ENCODE data around the gene IQCK.

- TF ChIP-seq SP1 (IDR thresholded peaks at IDR 0.05) = no peak
- TF ChIP-seq FOXA1 (IDR thresholded peaks at IDR 0.05) = no peak
- no peak for TF ChIP-seq ELF4 (IDR thresholded peaks at IDR 0.05)
- TF ChIP-seq FOXK2 (IDR thresholded peaks at IDR 0.05) = no peak
- TF ChIP-seq TARDBP (IDR thresholded peaks at IDR 0.05) = no peak
- no peak for TF ChIP-seq FOXM1 (IDR thresholded peaks at IDR 0.05; ENCODE audit: borderline replicate concordance)
- TF ChIP-seq BHLHE40 (IDR thresholded peaks at IDR 0.05; ENCODE audit: borderline replicate concordance) = no peak
- TF ChIP-seq HDGF (IDR thresholded peaks at IDR 0.05; ENCODE audit: borderline replicate concordance) = no peak
- TF ChIP-seq ARNT (IDR thresholded peaks at IDR 0.05) = no peak
- TF ChIP-seq LEF1 (IDR thresholded peaks at IDR 0.05; ENCODE audit: borderline replicate concordance) = no peak
- TF ChIP-seq SUZ12 (IDR thresholded peaks at IDR 0.05) = no peak
- TF ChIP-seq CTBP1 (IDR thresholded peaks at IDR 0.05; ENCODE audit: borderline replicate concordance) = no peak
- no peak for TF ChIP-seq NFRKB (IDR thresholded peaks at IDR 0.05)
- TF ChIP-seq ZNF384 (IDR thresholded peaks at IDR 0.05) = no peak
Observed at GRCh38 chr16:19802612-19803011, 84.5 kb downstream of the IQCK start.
